Keratinocyte (primary cell): Measurements from ENCODE around the gene NUP210.

Experiments
- CTCF ChIP-seq, 3 experiments: IDR thresholded peaks in 1 of 3; conservative IDR thresholded peaks in 1 of 3; optimal IDR thresholded peaks in 1 of 3; 2 replicates in 2 of 3; 3 replicates in 1 of 3; pipeline versions ENCODE3 to v1.5.1; 2011; ENCODE audit warnings: low read length in 3 of 3, mild to moderate bottlenecking in 3 of 3, moderate library complexity in 2 of 3, control low read depth in 1 of 3, inconsistent platforms in 1 of 3; ENCODE audit not compliant: insufficient read depth in 2 of 3; ENCODE audit errors: extremely low read depth in 1 of 3
- EZH2 ChIP-seq: IDR thresholded peaks from one replicate; pipeline ENCODE4 v1.6.1; 2012; ENCODE audit warnings: inconsistent platforms, mild to moderate bottlenecking, low read length, moderate library complexity

DNA sequence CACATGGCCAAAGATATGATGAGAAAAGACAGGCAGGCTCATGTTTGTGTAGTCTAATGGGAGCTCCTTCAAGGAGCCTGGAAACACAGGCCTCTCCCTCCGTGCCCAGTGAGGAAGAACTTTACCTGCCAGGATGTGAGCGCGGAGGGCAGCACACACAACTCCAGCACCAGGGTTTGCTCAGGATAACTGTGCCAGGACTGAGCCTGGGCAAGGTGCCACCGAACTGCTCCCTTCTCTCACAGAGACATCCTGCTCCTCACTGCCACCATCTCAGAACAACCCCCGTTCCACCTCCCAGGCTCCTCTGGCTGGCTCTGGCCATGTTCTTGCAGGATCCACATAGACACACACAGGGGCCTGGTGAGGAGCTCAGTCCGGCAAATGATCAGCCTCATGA, 87.4 kb downstream of the NUP210 start:
- TF ChIP-seq CTCF (optimal IDR thresholded peaks at IDR 0.05 in 1 of 3, IDR thresholded peaks at IDR 0.05 in 1 of 3, conservative IDR thresholded peaks at IDR 0.05 in 1 of 3; ENCODE audit: extremely low read depth in 1 of 3, insufficient read depth in 2 of 3, low read length in 3 of 3) (no peak), EZH2 (no peak)
